Right lobe of liver (tissue), 4 donors: ENCODE data around the gene MGA.

Experiments
- POLR2A ChIP-seq: fragments of 450-650 bp; IDR thresholded peaks from one replicate; pipeline ENCODE4 v1.6.1; 2017; ENCODE audit warnings: antibody characterized with exemption, mild to moderate bottlenecking
- TF ChIP-seq, protein P1 (sequence below), 4 donors: fragments of 200-600 bp in 3 of 4; fragments of 450-650 bp in 1 of 4; IDR thresholded peaks; one replicate each; pipeline versions ENCODE4 v1.5.1 to v1.8.0; 2016 to 2022; ENCODE audit warnings: antibody characterized with exemption in 4 of 4, mild to moderate bottlenecking in 2 of 4
- donor health status: DM: no; HTN: no; CAD: no.
- donor health status: DM: no; HTN: no; CAD: no.
- donor health status: DM: no; HTN: yes; CAD: no.

DNA sequence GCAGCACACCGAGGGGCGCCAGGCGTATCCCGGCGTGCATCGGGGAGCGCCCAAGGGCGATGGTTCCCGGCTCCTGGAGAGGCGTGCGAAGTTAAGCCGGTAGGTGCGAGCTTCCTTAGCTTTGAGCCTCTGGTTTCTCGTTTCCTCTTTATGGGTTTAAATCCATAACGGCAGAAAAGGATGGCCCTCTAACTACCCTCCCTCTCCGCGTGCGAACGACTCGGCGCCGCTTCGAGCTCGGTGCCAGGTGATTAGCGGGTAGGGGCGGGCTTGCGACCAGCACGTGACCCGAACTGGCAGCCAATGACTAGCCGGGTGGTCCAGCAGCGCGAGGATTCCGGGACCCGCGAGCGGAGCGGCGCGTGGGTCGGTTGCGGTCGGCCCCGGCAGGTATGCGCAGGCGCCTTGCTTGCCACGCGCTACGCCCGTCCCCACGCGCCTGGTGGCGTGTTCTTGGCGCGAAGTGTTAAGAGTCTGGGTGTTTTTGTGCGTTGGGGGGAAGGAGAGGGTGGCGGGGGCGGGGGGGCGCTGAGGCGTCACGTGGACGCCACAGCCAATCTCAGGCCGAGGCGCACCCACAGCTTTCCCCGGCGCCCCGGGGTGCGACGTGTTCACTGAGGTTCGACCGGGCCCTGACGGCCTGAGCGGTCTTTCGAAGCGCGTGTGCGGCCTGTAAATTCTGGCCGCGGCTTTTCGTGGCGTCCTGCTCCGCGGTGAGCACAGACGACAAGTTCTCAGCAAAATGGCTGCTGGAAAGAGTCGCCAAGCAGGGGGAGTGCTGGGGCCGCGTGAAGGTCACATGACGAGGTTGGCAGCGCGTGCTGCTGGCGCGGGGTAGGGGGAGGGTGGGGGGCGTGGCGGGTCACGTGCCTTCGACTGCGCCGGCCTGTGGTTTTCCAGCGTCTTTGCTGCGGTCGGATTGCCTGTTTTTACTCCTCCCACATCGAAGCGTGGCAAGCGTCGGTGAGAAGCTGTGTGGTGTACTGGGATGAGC lies 38.7 kb upstream of the MGA start:
- TF ChIP-seq, protein P1, sequence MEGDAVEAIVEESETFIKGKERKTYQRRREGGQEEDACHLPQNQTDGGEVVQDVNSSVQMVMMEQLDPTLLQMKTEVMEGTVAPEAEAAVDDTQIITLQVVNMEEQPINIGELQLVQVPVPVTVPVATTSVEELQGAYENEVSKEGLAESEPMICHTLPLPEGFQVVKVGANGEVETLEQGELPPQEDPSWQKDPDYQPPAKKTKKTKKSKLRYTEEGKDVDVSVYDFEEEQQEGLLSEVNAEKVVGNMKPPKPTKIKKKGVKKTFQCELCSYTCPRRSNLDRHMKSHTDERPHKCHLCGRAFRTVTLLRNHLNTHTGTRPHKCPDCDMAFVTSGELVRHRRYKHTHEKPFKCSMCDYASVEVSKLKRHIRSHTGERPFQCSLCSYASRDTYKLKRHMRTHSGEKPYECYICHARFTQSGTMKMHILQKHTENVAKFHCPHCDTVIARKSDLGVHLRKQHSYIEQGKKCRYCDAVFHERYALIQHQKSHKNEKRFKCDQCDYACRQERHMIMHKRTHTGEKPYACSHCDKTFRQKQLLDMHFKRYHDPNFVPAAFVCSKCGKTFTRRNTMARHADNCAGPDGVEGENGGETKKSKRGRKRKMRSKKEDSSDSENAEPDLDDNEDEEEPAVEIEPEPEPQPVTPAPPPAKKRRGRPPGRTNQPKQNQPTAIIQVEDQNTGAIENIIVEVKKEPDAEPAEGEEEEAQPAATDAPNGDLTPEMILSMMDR (IDR thresholded peaks at IDR 0.05), result no peak
- no peak for TF ChIP-seq POLR2A
